Muscle layer of colon (tissue), 2 donors: Measurements from ENCODE around the gene CNPY4.
"Not testable (repeated sequence)": the region's sequence is repeated elsewhere in the genome, so short reads cannot be mapped to it uniquely, and the experiment has no call there.

ENCODE experiments used
- H3K27ac ChIP-seq: one replicate; pipeline ENCODE4 v1.7.0; 2013; ENCODE audit warnings: low read depth, mild to moderate bottlenecking, low read length, moderate library complexity
- H3K27me3 ChIP-seq, 2 donors: one replicate each; pipeline ENCODE4 v1.7.0; 2013; ENCODE audit warnings: low read length in 2 of 2, mild to moderate bottlenecking in 2 of 2; ENCODE audit not compliant: insufficient read depth in 2 of 2, control insufficient read depth in 1 of 2
- H3K36me3 ChIP-seq: one replicate; pipeline ENCODE4 v1.7.0; 2013; ENCODE audit warnings: mild to moderate bottlenecking, low read length; ENCODE audit not compliant: insufficient read depth
- H3K4me1 ChIP-seq: one replicate; pipeline ENCODE4 v1.7.0; 2013; ENCODE audit warnings: mild to moderate bottlenecking, low read length; ENCODE audit not compliant: insufficient read depth
- H3K4me3 ChIP-seq, 2 donors: one replicate each; pipeline ENCODE4 v1.7.0; 2013; ENCODE audit warnings: low read length in 2 of 2, low read depth in 1 of 2, mild to moderate bottlenecking in 1 of 2, moderate library complexity in 1 of 2
- H3K9ac ChIP-seq: one replicate; pipeline ENCODE4 v1.7.0; 2013; ENCODE audit warnings: low read length
- H3K9me3 ChIP-seq: one replicate; pipeline ENCODE4 v1.7.0; 2013; ENCODE audit warnings: mild to moderate bottlenecking, low read length
- donor health status: abdominal sarcoma.
- donor health status: Adenocarcinoma of cecum.

Gene CNPY4

DNA sequence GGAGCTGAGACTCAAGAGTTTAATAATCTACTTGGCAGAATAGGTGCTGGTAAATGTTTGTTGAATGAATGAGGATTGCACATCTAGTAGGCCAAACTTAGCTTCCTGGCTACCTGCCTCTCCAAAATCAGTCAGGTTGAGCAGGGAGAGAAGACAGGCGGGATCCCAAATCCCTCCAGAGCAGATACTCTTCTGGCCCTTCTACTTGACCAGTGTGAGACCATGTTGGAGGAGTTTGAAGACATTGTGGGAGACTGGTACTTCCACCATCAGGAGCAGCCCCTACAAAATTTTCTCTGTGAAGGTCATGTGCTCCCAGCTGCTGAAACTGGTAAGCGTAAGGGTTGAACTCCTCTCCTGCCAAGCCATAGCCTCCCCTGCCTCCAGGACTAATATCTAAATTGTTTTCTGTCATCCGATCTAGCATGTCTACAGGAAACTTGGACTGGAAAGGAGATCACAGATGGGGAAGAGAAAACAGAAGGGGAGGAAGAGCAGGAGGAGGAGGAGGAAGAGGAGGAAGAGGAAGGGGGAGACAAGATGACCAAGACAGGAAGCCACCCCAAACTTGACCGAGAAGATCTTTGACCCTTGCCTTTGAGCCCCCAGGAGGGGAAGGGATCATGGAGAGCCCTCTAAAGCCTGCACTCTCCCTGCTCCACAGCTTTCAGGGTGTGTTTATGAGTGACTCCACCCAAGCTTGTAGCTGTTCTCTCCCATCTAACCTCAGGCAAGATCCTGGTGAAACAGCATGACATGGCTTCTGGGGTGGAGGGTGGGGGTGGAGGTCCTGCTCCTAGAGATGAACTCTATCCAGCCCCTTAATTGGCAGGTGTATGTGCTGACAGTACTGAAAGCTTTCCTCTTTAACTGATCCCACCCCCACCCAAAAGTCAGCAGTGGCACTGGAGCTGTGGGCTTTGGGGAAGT lies 5.1 kb downstream of the CNPY4 start:
- no peak overlapping the region for H3K27ac ChIP-seq
- H3K9me3 ChIP-seq: no peaks in the 10 kb centered on the region
- no peak overlapping the region for H3K9ac ChIP-seq
- H3K36me3 ChIP-seq: peaks cover 22% of the 10 kb centered on the region
- H3K4me1 ChIP-seq: peaks cover 16% of the 10 kb centered on the region
- H3K27me3 ChIP-seq: no peaks in the 10 kb centered on the region
- no peak overlapping the region for H3K4me3 ChIP-seq

DNA sequence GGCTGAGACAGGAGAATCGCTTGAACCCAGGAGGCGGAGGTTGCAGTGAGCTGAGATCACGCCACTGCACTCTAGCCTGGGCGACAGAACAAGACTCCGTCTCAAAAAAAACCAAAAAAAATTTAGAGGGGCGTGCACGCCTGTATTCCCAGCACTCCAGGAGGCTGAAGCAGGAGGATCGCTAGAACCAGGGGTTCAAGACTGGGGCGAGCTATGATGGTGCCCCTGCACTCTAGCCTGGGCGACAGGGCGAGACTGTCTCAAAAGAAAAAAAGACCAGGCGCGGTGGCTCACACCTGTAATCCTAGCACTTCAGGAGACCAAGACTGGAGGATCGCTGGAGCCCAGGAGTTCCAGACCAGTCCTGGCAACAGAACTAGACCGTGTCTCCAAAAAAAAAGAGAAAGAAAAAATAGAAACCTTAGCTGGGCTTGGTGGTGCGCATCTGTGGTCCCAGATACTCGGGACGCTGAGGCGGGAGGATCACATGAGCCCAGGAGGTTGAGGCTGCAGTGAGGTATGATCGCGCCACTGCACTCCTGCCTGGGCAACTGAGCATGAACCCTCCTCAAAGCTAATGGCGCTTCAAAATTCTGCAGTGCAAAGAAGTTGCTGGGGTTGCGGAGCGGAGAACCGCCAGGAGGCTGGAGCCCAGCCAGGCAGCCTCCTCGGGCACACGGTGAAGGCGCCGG lies 7.0 kb downstream of the CNPY4 start:
- Histone ChIP-seq H3K9me3 (no peaks in the 10 kb centered on the region), H3K9ac (peak overlapping the region; percentile 93), H3K4me3 (peak overlapping the region; percentile 92 to 94), H3K4me1 (peaks cover 14% of the 10 kb centered on the region), H3K27me3 (no peaks in the 10 kb centered on the region), H3K27ac (peak overlapping the region; percentile 98), H3K36me3 (peaks cover 22% of the 10 kb centered on the region)

DNA sequence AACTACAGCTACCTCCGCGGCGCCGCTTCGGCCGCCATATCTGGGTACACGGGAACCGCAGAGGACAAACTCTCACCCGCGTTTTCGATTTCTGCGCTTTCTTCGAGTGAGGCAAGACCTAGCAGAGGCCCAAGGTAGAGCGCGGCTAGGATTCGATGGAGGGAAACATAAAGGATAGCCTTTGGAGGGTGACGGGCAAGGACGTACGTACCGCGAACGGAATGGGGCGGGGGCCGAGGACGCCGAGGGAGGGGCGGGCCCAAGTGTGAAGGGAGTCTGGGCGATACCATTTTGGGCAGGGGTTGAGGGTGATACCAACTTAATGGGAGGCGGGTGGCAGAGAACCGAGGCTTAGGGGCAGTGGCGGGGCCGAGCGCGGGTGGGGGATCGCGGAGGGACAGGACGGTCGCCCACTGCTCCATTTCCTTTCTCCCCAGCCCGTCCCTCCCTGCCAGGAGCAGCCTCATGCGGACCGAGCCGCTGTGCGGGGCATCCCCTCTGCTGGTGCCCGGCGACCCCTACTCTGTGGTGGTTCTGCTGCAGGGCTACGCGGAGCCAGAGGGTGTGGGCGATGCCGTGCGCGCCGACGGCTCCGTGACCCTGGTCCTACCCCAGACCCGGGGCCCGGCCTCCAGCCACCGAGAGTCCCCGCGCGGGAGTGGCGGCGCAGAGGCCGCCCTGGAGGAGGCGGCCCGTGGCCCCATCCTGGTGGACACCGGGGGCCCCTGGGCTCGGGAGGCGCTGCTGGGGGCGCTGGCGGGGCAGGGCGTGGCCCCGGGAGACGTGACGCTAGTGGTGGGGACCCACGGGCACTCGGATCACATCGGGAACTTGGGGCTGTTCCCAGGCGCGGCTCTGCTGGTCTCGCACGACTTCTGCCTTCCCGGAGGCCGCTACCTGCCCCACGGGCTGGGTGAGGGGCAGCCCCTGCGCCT lies 7.8 kb downstream of the CNPY4 start, which contains the start of gene MBLAC1:
Gene MBLAC1, plus strand, starts transcription at position 37 of the 935 bp plus-strand sequence. Its CDS starts 429 bp downstream, at position 466.
- H3K27ac ChIP-seq: peak within 1 kb of the TSS; percentile 98
- peak within 1 kb of the TSS; percentile 92 to 94 for H3K4me3 ChIP-seq
- H3K27me3 ChIP-seq: no peaks in the 10 kb centered on the region
- H3K4me1 ChIP-seq: peaks cover 14% of the 10 kb centered on the region
- H3K9me3 ChIP-seq: no peaks in the 10 kb centered on the region
- peak within 1 kb of the TSS; percentile 93 for H3K9ac ChIP-seq
- peaks cover 19% of the 10 kb centered on the region for H3K36me3 ChIP-seq

DNA sequence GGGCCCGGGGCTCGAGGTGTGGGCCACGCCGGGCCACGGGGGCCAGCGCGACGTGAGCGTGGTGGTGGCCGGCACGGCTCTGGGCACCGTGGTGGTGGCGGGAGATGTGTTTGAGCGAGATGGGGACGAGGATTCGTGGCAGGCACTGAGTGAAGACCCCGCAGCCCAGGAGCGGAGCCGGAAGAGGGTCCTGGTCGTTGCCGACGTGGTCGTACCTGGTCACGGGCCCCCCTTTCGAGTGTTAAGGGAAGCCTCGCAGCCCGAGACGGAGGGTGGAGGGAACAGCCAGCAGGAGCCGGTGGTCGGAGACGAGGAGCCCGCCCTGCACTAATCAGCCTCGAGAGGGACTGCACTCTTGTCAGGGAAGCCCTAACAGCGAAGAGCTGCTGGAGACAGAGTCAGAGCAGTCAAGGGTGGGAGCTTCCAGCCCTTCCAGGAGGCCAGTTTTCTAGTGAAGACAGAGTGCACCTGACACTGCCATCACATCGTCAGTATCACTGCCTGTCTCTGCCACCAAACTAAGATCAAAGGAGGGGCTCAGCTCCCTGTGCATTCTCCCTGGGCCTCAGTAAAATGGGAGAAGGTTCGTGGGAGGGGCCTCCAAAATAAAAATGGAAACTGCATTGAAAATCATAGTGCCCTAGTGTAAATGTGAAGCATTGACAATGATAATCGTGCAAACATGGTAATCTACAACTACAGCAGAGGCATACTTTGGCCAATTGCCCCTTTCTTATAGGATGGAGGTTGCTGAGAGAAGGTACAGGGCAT lies 8.6 kb downstream of the CNPY4 start:
- H3K9me3 ChIP-seq: no peaks in the 10 kb centered on the region
- H3K36me3 ChIP-seq: peaks cover 11% of the 10 kb centered on the region

DNA sequence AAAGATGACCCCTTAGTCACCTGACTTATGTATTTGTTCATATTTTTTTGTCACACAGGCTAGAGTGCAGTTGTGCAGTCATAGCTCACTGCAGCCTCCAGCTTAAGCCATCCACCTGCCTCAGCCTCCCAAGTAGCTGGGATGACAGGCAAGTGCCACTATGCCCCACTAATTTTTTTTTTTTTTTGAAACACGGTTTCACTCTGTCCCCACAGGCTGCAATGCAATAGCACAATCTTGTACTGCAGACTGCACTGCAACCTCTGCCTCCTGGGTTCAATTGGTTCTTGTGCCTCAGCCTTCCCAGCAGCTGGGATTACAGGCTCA lies 9.2 kb downstream of the CNPY4 start:
- Histone ChIP-seq H3K4me1 (peaks cover 19% of the 10 kb centered on the region), H3K36me3 (peaks cover 10% of the 10 kb centered on the region), H3K9me3 (no peaks in the 10 kb centered on the region), H3K9ac (no peak overlapping the region), H3K27me3 (no peaks in the 10 kb centered on the region), H3K4me3 (peak overlapping the region in 1 of 2 donors; percentile 92), H3K27ac (peak overlapping the region; percentile 7)

More for the DNA sequence above, 8.6 kb downstream of the CNPY4 start:
- Histone ChIP-seq H3K27ac (peak overlapping the region; percentile 98), H3K4me3 (peak overlapping the region; percentile 92 to 94), H3K27me3 (no peaks in the 10 kb centered on the region), H3K9ac (peak overlapping the region; percentile 93), H3K4me1 (peaks cover 19% of the 10 kb centered on the region)

DNA sequence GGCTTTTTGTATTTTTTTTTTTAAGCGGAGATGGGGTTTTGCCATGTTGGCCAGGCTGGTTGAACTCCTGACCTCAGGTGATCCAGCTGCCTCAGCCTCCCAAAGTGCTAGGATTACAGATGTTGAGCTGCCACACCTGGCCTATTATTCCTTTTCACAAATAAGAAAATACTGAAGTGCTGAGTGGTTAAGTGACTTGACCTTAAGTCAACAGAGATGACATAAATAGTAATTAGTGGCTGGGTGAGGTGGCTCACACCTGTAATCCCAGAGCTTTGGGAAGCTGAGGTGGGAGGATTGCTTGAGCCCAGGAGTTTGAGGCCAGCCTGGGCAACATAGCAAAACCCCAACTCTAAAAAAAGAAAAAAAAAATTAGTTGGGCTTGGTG lies 10.8 kb downstream of the CNPY4 start:
- not testable (repeated sequence) for H3K36me3 ChIP-seq, H3K27me3 ChIP-seq, H3K4me3 ChIP-seq, H3K9ac ChIP-seq, H3K9me3 ChIP-seq, H3K27ac ChIP-seq
- peaks cover 19% of the 10 kb centered on the region for H3K4me1 ChIP-seq

DNA sequence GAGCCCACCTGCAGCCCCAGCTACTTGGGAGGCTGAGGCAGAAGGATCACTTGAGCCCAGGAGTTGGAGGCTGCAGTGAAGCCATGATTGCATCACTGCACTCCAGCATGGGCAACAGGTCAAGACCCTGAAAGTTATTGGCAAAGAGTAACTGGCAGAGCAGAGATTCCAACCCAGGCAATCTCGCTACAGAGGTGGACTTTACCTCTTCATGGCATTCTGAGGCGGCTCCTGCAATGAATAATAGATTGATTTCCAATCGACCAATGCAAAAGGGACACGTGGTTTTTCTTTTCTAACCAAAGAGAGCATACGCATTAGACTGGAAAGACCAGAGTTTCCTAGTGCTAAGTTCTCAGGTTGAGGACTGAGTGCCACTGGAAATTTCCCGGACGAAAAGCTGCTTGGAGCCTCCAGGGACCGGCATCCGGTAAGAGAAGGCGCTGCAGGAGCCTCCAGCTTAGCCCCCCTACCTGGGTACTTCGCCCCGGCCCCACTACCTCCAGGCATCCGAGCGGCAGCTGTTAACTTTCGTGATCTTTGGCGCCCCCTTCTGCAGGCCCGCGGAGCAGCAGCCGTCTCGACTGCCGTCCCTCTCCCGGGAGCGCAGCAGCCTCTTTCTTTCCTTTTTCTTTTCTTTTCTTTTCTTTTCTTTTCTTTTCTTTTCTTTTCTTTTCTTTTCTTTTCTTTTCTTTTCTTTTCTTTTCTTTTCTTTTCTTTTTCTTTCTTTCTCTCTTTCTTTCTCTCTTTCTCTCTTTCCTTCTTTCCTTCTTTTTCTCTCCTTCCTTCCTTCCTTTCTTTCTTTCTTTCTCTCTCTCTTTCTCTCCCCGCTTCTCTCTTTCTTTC lies 11.4 kb downstream of the CNPY4 start:
- Histone ChIP-seq H3K9me3 (no peaks in the 10 kb centered on the region), H3K27me3 (no peaks in the 10 kb centered on the region), H3K4me1 (peaks cover 19% of the 10 kb centered on the region), H3K9ac (no peak overlapping the region), H3K36me3 (no peaks in the 10 kb centered on the region), H3K27ac (no peak overlapping the region), H3K4me3 (no peak overlapping the region)

DNA sequence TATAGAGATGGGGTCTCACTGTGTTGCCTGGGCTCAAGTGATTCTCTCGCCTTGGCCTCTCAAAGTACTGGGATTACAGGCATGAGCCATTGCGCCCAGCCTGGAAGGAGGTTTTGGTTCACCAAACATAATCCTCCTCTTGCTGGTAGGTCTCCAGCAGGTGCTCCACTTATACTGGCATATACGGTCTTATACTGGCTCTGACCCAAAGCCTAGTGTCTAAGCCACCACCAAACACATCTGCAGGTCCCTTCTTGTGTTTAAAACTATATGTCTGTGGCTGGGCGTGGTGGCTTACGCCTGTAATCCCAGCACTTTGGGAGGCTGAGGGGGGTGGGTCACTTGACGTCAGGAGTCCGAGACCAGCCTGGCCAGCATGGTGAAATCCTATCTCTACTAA lies 12.7 kb downstream of the CNPY4 start:
- Histone ChIP-seq H3K9ac (no peak overlapping the region), H3K27me3 (no peaks in the 10 kb centered on the region), H3K9me3 (no peaks in the 10 kb centered on the region), H3K4me1 (peaks cover 19% of the 10 kb centered on the region), H3K36me3 (no peaks in the 10 kb centered on the region), H3K4me3 (no peak overlapping the region), H3K27ac (no peak overlapping the region)

DNA sequence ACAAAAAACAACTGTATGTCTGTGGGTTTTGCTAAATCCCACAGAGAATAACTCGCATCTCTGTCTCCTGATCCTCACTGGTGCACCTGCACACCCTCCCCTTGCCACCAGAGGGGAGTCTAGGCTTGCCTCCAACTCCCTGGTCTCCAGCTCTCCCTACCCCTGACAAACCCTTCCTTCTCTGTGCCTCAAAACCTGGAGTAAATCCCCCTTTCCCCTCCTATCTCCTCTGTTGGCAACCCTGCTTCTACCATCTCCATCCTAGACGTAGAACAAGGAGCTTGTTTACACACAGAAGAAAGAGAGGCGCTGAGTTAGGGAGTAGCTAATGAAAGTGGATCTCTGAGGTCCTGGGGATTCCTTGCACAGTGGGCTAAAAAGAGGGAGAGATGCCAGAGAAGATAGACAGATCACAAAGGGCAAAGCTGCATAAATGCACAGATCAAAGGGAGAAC lies 13.3 kb downstream of the CNPY4 start:
- H3K27ac ChIP-seq: no peak overlapping the region
- no peaks in the 10 kb centered on the region for H3K27me3 ChIP-seq
- H3K9ac ChIP-seq: no peak overlapping the region
- no peaks in the 10 kb centered on the region for H3K9me3 ChIP-seq
- H3K4me3 ChIP-seq: no peak overlapping the region
- H3K4me1 ChIP-seq: peaks cover 19% of the 10 kb centered on the region
- H3K36me3 ChIP-seq: no peaks in the 10 kb centered on the region
